HL-60 (cell line): ENCODE results near the gene ANKS1B.

Experiments used
- CTCF ChIP-seq: IDR thresholded peaks from one replicate; pipeline ENCODE4 v1.5.1; 2011; ENCODE audit warnings: low read length, control low read depth, inconsistent platforms; ENCODE audit not compliant: insufficient read depth
- GABPA ChIP-seq: IDR thresholded peaks from 2 replicates; pipeline ENCODE4 v1.6.1; 2012; ENCODE audit warnings: low read depth
- POLR2AphosphoS5 ChIP-seq: IDR thresholded peaks from 2 replicates; pipeline ENCODE4 v1.6.1; 2012; ENCODE audit warnings: low read depth
- SPI1 ChIP-seq: IDR thresholded peaks from 2 replicates; pipeline ENCODE4 v1.6.1; 2012; ENCODE audit warnings: low read depth, mild to moderate bottlenecking, borderline replicate concordance
- TF ChIP-seq, protein P1 (sequence below): IDR thresholded peaks from 2 replicates; pipeline ENCODE4 v1.6.1; 2012; ENCODE audit warnings: low read depth; ENCODE audit not compliant: insufficient replicate concordance

- TF ChIP-seq CTCF (no peak), POLR2AphosphoS5 (no peak), GABPA (no peak), SPI1 (no peak)
- TF ChIP-seq, protein P1, sequence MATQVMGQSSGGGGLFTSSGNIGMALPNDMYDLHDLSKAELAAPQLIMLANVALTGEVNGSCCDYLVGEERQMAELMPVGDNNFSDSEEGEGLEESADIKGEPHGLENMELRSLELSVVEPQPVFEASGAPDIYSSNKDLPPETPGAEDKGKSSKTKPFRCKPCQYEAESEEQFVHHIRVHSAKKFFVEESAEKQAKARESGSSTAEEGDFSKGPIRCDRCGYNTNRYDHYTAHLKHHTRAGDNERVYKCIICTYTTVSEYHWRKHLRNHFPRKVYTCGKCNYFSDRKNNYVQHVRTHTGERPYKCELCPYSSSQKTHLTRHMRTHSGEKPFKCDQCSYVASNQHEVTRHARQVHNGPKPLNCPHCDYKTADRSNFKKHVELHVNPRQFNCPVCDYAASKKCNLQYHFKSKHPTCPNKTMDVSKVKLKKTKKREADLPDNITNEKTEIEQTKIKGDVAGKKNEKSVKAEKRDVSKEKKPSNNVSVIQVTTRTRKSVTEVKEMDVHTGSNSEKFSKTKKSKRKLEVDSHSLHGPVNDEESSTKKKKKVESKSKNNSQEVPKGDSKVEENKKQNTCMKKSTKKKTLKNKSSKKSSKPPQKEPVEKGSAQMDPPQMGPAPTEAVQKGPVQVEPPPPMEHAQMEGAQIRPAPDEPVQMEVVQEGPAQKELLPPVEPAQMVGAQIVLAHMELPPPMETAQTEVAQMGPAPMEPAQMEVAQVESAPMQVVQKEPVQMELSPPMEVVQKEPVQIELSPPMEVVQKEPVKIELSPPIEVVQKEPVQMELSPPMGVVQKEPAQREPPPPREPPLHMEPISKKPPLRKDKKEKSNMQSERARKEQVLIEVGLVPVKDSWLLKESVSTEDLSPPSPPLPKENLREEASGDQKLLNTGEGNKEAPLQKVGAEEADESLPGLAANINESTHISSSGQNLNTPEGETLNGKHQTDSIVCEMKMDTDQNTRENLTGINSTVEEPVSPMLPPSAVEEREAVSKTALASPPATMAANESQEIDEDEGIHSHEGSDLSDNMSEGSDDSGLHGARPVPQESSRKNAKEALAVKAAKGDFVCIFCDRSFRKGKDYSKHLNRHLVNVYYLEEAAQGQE = no peak
Measured at GRCh38 chr12:98771811-98772752, 1212.7 kb downstream of the ANKS1B start.
